CD4-positive, alpha-beta T cell treated with Interleukin-6 for 4 hours (primary cell): Measurements from ENCODE around the gene DMD.

Experiments used
- DNase-seq: peaks from one replicate; pipeline ENCODE4 v3.0.0-alpha.2; 2020; ENCODE audit warnings: mixed read lengths

DMD gene

DNA sequence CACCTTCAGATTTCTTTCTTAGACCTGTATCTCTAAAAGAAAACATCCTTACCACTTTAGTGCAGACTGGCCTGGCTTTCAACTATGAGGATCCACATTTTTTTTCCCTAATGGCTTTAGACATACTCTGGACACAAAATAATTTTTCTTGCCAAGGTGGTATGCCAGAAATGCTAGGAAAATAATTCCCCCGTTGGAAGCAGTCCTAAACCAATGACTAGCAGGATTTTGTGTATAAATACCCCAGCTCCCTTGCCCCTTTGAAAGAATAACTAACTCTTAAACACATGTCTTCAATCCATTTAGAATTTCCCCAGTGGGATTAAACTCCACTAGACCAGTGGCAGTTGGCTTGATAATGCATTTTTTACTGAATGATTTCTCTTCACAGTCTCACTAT lies 1639.0 kb downstream of the DMD start:
- DNase-seq: no peak

- DNase-seq: no peak
These were observed 1640.7 kb downstream of the DMD start for GRCh38 chrX:31570658-31571057.

DNA sequence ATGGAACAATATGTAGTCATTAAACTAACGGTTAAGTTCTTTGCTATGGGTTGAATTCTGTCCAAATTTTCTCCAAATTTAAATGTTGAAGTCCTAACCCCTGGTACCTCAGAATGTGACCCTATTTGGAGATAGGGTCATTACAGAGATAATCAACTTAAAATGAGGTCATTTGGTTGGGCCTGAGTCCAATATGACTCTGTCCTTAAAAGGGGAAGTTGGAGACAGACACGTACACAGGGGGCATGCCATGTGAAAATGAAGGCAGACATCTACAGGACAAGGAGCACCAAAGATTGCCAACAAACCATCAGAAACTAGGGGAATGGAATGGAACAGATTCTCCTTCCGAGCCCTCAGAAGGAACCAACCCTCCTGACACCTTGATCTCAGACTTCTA lies 1647.6 kb downstream of the DMD start:
- DNase-seq: no peak

DNA sequence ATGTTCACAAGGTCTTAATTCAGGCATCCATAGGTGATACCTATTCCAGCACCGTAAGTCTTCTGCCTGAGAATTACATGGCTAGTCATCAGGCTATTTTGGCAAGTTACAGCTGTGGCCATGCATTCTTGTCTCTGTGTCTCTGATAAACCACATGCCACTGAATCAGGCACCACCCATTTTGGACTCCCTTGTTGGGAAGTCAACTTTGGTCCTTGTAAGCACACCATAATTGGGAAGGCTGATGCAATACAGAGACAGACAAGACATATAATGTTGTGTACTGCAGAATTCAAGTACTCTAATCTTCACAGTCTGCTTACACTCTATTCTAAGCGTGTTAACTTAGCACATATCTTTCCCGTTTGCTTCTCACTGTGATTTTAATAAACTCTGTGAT lies 1655.8 kb downstream of the DMD start:
- no peak for DNase-seq

GRCh38 chrX:31551913-31552312 lies 1659.4 kb downstream of the DMD start:
- DNase-seq: no peak

GRCh38 chrX:31550158-31550557 lies 1661.2 kb downstream of the DMD start:
- no peak for DNase-seq

GRCh38 chrX:31547816-31548215 lies 1663.5 kb downstream of the DMD start:
- DNase-seq: no peak

DNA sequence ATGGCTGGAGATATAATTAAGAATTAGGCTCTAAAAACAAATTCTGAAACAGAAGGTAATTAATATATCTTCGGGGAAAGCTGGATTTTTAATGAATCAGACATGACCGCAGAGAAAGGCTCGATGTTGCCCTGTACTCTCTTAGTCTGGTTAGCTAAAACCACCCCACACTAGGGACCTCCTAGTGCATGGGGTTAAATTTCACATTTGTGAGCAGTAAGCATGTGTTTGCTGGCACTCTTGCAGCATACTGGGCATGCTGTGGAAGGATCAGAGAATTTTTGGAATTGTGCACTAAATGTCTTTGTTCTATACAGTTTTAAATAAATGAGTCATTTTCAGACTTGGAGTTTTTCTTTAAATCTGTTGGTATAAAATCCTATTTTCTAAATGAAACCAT lies 1663.9 kb downstream of the DMD start:
- no peak for DNase-seq

GRCh38 chrX:31546126-31546525 lies 1665.2 kb downstream of the DMD start:
- no peak for DNase-seq

DNA sequence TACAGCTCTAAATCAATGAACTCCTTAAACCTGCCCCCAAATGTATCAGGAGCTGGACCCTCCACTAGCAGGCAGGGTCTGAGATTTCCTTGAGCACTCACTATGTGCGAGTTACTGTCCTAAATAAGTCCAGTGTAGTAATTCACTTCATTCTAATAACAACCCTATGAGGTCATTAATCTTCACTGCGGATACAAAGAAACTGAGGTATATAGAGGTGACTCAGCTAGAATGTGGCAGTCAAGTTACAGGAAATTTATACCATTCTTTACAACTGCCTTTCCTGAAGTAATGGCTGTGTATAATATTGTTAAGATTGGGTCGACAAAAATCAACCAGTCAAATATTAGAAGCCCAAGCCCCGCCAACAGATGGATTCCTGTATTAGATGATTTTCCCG lies 1665.6 kb downstream of the DMD start:
- DNase-seq: no peak

DNA sequence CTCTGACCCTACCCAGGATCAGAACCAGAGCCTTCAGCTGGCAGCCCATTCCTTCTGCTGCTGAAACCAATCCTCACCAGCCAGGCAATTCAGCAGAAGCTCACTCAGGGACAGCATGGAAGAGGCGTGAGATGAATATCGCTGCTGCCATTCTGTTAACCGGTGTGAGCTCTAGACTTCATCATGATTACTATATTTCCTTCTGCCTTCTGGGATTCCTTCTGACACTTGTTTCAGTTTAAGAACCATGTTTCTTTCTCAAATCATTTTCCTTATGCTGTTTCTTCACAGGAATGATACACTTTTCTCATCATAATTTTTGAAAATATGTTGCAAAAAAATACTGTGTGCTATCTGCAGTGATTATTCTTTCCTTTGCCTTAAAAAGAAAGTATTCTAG lies 1666.2 kb downstream of the DMD start:
- DNase-seq: no peak

GRCh38 chrX:31543634-31544033 lies 1667.7 kb downstream of the DMD start:
- DNase-seq: no peak

- DNase-seq: no peak
These were observed 1668.8 kb downstream of the DMD start for GRCh38 chrX:31542566-31542965.

- DNase-seq: no peak
These were observed 1671.0 kb downstream of the DMD start for GRCh38 chrX:31540313-31540712.

GRCh38 chrX:31527455-31528126 lies 1683.8 kb downstream of the DMD start:
- no peak for DNase-seq

DNA sequence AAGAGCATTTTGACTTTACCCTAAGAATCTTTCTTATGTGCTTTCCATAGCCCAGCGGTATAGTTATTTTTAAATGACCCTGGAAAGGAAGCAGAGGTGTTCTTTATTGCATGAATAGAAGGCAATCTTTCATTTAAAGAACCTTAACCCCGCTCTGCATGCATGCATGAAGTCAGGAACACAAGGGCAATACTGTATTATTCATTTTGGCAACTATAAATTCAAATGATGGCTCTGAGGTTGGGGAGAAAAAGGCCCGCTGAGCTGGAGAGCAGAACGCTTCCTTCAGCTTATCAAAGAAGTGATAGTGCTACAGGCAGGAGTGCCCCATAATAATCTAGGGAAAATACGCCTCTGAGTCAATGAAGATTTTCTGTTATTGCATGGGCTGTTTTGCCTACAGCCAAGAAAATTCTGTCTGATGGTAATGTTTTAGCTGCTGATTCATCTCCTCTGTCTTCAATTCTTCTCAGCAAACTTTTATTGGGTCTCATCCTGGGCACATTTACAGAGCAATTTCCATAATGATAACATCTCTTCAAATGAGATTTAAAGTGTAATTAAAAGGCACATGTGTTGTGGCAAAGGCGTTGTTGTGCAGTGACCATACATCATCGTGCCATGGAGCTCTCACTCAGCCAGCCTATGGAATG lies 1687.3 kb downstream of the DMD start:
- DNase-seq: no peak

DNA sequence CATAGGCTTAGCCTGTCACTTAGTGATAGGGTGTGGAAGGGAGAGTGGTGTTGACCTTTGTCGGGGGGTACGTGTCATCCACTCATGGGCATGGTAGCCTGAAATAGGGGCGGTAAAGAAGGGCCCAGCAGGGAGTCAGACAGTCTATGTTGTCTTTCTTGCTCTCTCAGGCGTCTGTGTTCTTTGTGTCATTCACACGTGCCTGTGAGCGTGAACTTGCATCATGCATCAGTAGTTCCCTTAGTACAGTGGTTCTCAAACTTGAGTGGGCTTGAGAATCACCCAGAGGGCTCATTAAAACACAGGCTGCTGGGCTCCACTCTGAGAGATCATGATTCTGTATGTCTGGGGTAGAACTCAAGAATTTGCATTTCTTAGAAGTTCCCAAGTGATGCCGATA lies 1688.6 kb downstream of the DMD start:
- no peak for DNase-seq

- DNase-seq: no peak
These were observed 1689.4 kb downstream of the DMD start for GRCh38 chrX:31521941-31522340.

- DNase-seq: no peak
These were observed 1694.8 kb downstream of the DMD start for GRCh38 chrX:31516527-31516926.

DNA sequence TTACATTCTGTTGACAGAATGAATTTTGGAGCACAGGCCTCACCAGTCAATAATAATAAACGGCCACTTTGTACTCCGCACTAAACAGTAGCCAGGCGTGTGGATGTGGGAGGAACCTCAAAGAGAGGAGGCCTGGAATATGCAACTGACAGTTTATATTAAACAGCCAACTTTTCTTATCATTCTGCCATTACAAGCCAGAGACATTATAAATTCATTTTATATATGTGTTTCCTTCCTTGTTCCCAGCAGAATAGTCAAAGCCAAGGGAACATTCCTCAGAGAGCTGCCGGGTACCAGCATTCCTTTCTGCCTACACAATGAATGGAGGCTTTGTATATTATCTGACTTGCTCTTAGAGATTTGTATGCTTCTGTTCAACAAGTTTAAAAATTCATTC lies 1703.0 kb downstream of the DMD start:
- DNase-seq: no peak

- no peak for DNase-seq
These were observed 1704.4 kb downstream of the DMD start for GRCh38 chrX:31506928-31507327.

DNA sequence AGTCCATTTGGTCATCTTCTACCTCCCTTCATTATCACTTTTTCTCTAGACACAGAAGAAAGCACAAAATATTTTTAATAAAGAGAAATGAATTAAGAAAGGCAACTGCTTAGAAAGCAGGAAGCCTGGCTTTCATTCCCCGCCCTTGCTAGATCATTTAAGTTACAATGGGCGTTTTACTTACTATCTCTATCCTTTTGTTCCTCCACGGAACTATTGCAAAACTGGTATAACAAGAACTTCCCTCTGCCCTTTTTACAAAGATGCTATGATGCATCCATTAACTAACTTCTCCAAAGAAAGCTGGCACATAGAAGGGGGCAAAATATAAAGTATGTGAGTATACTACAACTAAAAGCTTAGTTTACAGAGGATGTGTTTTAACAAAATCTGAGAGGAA lies 1705.0 kb downstream of the DMD start:
- DNase-seq: no peak

DNA sequence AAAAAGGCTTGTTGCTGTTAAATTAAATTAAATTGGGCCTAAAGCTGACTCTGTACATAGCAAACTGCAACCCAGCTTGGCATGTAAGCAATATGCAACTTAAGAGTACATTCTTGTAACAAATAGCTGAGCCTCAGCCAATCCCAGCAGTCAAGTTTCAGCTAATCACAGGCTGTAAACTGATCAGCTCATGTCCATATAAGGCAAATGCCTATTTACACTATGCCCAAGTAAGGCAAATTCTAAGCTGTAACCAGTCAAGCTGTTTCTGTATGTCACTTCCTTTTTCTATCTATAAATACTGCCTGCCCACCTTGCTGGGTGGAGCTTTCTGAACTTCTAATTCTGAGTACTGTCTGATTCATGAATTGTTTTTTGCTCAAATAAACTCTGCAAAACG lies 1710.4 kb downstream of the DMD start:
- no peak for DNase-seq

- no peak for DNase-seq
These were observed 1712.2 kb downstream of the DMD start for GRCh38 chrX:31499109-31499508.

DNA sequence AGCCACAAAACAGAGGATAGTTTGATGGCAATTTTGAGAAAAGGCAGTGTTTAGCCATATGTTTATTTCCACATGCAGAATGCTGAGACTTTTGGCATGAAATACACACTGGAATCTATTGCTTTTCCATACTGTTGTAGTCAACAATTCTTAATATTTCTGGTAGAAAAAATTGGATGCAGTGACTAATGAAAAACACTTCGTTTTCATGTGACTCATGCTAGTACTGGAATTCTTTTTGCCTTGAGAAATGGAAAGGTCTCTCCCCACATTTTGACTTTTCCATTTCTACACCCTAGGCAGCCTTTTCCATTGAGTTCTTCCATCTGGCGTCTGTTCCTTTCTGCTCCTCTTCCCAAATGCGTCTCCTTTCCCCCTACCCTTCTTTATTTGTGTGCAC lies 1714.3 kb downstream of the DMD start:
- DNase-seq: no peak
